Skeletal muscle satellite cell (primary cell): ENCODE measurements around the gene OPN1MW3. TPM values are rescaled to one million over a fixed set of nuclear protein-coding genes. Genes with fewer than 3 reads are reported as not detected.
"Not testable (repeated sequence)": the region's sequence is repeated elsewhere in the genome, so short reads cannot be mapped to it uniquely, and the experiment has no call there.

Experiments
- H3K27me3 ChIP-seq: 2 replicates; pipeline ENCODE4 v1.7.0; 2013; ENCODE audit warnings: low read length; ENCODE audit not compliant: control insufficient read depth, insufficient read depth
- H3K36me3 ChIP-seq: 2 replicates; pipeline ENCODE4 v1.7.0; 2013; ENCODE audit warnings: mild to moderate bottlenecking, control low read depth, low read length; ENCODE audit not compliant: insufficient read depth
- H3K4me1 ChIP-seq: 2 replicates; pipeline ENCODE4 v1.7.0; 2013; ENCODE audit warnings: low read length; ENCODE audit not compliant: control insufficient read depth, insufficient read depth
- H3K4me2 ChIP-seq: 2 replicates; pipeline ENCODE4 v1.7.0; 2013; ENCODE audit warnings: mild to moderate bottlenecking, low read length
- H3K4me3 ChIP-seq: 2 replicates; pipeline ENCODE4 v1.7.0; 2013; ENCODE audit warnings: low read length
- H3K9ac ChIP-seq: 2 replicates; pipeline ENCODE4 v1.7.0; 2013; ENCODE audit warnings: mild to moderate bottlenecking, low read depth, low read length, moderate library complexity
- H3K9me3 ChIP-seq: replicated peaks from 2 replicates; pipeline ENCODE4 v1.7.0; 2013; ENCODE audit warnings: mild to moderate bottlenecking, control low read depth, low read length
- total RNA-seq: library from RNA; depleted of rRNA; stranded (reverse); fragments of >200 nt; gene quantifications from 2 replicates; pipeline ENCODE4 v1.2.3, GENCODE V29; 2012; rRNA removed

OPN1MW3 gene
- total RNA-seq: not detected in 2 replicates

- H3K4me3 ChIP-seq, H3K9ac ChIP-seq, H3K27me3 ChIP-seq, H3K36me3 ChIP-seq, H3K4me1 ChIP-seq, H3K9me3 ChIP-seq, H3K4me2 ChIP-seq: not testable (repeated sequence)
These were observed at the start of gene OPN1MW3 for GRCh38 chrX:154257282-154257681. Gene OPN1MW3, plus strand, starts transcription at chrX:154257582. Its CDS starts 38 bp downstream, at chrX:154257620.

DNA sequence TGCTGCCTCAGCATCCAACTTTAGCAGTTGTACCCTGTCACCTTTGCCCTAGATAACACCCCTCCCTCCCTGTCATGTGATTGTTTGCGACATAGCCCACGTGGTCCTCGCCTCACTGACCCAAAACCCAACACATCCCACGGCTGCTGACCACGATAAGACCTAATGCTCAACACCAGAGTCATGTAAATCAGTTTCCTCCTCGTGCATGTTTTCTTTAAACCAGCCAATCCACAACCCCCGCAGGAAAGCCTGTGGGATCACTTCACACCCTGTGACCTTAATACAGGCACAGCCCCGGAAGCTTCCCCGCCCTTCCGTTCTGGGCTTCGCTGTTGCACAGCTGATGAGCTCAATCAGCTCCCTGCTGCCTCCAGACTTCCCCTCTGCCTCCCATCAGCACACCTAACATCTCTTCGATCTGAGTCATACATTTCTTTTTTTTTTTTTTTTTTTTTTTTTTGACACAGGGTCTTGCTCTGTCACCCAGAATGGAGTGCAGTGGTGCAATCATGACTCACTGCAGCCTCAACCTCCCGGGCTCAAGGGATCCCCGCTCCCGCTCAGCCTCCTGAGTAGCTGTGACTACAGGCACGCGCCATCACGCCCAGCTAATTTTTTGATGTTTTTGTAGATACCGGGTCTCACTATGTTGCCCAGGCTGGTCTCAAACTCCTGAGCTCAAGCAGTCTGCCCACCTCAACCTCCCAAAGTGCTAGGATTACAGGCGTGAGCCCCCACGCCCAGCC lies 47.5 kb upstream of the OPN1MW3 start:
- H3K27me3 ChIP-seq, H3K4me1 ChIP-seq, H3K36me3 ChIP-seq, H3K4me2 ChIP-seq, H3K4me3 ChIP-seq, H3K9me3 ChIP-seq, H3K9ac ChIP-seq: not testable (repeated sequence)

DNA sequence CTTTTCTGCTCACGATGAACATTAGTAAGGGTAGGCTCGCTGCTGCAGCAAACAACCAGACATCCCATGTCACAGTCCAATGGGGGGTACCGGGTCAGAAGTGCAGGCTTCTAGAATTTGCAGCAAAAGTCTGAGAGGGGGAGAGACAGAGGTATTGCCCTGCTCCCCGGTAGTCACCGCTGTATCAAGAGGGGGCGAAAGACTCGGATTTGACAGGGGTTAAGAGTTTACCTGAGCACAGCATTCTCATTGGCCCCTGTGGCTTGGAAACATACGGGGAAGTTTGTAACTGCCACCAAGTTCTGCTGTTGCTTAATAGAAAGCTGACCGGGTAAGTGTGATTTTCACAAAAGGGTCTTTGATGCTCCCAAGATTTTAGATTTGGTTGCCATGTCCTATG lies 46.3 kb upstream of the OPN1MW3 start:
- H3K4me2 ChIP-seq, H3K9ac ChIP-seq, H3K27me3 ChIP-seq, H3K4me1 ChIP-seq, H3K9me3 ChIP-seq, H3K4me3 ChIP-seq, H3K36me3 ChIP-seq: not testable (repeated sequence)

DNA sequence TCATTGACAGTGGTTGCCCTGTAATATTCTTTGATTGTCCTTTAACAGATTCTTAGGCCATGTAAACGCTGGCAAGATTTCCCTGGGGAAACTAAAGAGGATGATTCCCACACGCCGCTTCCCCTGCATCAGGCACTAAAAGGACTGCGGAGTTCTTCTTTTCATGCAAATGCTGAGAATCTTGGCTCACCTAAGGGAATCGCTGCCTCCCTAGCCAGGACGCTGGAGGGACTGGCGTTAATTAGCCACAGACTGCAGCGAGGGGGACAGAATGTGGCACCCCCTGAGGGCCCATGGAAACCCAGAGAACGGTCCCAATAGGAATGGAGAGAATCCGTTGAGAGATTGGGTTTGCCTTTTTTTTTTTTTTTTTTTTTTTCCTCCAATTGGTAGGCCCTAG lies 45.9 kb upstream of the OPN1MW3 start:
- H3K4me2 ChIP-seq, H3K4me3 ChIP-seq, H3K9me3 ChIP-seq, H3K36me3 ChIP-seq, H3K9ac ChIP-seq, H3K27me3 ChIP-seq, H3K4me1 ChIP-seq: not testable (repeated sequence)

- not testable (repeated sequence) for H3K9me3 ChIP-seq, H3K36me3 ChIP-seq, H3K27me3 ChIP-seq, H3K4me3 ChIP-seq, H3K4me2 ChIP-seq, H3K9ac ChIP-seq, H3K4me1 ChIP-seq
These were observed 37.9 kb upstream of the OPN1MW3 start, which contains the start of gene OPN1MW2 for GRCh38 chrX:154219456-154219855. Gene OPN1MW2, plus strand, starts transcription at chrX:154219756. Its CDS starts 60 bp downstream, at chrX:154219816.

DNA sequence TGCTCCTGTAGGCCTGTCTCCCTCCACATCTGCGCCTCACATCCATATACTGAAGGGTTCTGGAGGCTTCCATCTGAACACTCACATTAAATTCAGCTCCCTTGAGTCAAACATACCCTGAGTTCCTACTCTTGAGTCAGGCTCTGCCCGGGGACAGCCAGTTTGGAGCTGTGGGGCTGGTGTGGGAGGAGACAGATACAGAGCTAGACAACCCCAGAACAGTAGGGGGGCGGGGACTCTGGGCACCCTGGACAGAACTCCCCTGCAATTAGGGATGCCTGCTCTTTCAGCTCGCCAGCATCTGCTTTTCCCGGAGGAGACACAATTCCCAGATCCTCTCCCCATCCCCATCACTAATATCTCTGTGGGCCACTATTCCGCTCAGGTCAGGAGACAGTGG lies 32.1 kb upstream of the OPN1MW3 start:
- H3K4me3 ChIP-seq, H3K9me3 ChIP-seq, H3K36me3 ChIP-seq, H3K4me2 ChIP-seq, H3K4me1 ChIP-seq, H3K27me3 ChIP-seq, H3K9ac ChIP-seq: not testable (repeated sequence)

DNA sequence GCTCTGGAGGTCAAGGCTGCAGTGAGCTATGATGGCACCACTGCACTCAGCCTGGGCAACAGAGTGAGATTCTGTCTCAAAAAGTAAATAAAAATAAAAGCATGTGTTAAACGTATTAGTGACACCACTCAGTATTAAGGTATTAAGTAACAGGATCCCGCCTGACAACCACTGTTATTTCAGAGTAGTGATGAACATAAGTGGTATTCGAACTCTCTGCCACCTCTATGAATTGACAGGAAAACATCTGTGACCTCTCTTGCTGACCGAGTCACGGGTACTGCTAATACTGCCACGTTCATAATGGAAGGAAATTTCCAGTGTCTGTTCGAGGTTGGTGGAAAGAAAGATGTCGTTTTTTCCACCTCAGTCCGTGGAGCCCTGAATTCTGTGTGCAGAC lies 30.7 kb upstream of the OPN1MW3 start:
- H3K4me3 ChIP-seq, H3K27me3 ChIP-seq, H3K36me3 ChIP-seq, H3K4me2 ChIP-seq, H3K9me3 ChIP-seq, H3K9ac ChIP-seq, H3K4me1 ChIP-seq: not testable (repeated sequence)

DNA sequence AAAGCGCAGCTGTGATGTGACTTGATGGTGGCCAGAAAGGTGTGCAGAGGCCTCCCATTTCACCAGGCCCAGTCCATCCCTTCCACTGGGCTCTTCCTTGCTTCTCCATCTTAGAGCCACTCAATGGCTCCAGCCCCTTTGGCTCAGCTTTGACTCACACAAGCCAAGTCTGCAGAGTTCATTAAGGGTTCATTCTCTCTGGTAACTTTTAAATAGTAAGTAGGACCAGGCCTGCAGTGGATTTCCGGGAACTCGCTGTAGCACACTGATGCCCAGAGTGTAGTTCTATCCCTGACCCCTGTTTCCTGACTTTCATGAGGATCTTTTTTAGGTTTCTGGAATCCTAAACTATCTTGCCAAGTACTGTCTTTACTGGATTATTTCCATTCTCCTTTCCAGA lies 25.9 kb upstream of the OPN1MW3 start:
- H3K36me3 ChIP-seq, H3K4me2 ChIP-seq, H3K9me3 ChIP-seq, H3K4me1 ChIP-seq, H3K9ac ChIP-seq, H3K27me3 ChIP-seq, H3K4me3 ChIP-seq: not testable (repeated sequence)

- H3K4me3 ChIP-seq, H3K27me3 ChIP-seq, H3K9me3 ChIP-seq, H3K4me1 ChIP-seq, H3K4me2 ChIP-seq, H3K9ac ChIP-seq, H3K36me3 ChIP-seq: not testable (repeated sequence)
These were observed 23.8 kb upstream of the OPN1MW3 start for GRCh38 chrX:154233620-154234019.

DNA sequence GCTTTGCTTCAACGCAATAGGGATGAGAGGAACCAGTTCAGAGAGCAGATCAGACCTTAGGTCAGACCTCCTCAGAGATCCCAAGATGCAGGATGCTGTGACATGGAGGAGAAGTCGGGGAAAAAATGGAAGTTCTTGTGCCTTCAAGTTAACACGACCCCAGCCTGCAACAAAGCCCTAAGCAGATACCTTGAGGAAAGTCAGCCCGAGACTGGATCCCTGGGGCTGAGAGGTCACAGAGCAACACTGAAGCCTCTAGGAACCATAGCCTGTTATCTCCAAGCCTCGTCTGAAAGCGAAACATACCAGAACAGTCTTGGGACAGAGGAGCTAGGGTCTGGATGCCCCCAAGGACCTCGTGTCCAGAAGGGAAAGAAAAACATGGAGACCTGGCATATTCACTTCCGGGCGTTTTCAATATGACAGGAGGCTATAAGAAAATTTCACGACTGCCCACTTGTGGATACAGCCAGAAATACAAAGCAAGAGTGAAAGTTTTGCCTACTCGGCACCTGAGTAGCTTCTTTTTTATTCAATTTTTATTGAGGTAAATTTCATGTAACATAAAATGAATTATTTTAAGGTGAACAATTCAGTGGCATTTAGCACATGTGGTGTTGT lies 18.3 kb upstream of the OPN1MW3 start:
- not testable (repeated sequence) for H3K27me3 ChIP-seq, H3K9me3 ChIP-seq, H3K4me2 ChIP-seq, H3K4me3 ChIP-seq, H3K36me3 ChIP-seq, H3K9ac ChIP-seq, H3K4me1 ChIP-seq

DNA sequence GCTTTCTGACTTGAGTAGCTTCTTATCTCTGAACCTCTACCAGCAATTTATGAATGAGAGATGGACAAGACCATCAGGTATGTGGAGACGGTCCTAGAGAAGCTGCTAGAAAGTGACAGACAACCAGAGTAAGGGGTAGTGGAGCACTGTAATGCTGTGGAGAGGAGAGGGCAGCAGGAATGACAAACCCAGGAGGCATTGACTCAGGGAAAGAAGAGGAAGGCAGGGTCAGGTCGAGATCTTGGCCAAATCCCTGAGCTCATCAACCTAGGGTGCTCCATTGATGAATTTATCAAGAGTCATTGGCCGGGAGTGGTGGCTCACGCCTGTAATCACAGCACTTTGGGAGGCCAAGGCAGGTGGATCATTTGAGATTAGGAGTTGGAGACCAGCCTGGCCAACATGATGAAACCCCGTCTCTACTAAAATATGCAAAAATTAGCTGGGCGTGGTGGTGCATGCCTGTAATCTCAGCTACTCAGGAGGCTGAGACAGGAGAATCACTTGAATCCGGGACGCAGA lies 17.3 kb upstream of the OPN1MW3 start:
- H3K36me3 ChIP-seq, H3K4me2 ChIP-seq, H3K9me3 ChIP-seq, H3K4me3 ChIP-seq, H3K27me3 ChIP-seq, H3K9ac ChIP-seq, H3K4me1 ChIP-seq: not testable (repeated sequence)

DNA sequence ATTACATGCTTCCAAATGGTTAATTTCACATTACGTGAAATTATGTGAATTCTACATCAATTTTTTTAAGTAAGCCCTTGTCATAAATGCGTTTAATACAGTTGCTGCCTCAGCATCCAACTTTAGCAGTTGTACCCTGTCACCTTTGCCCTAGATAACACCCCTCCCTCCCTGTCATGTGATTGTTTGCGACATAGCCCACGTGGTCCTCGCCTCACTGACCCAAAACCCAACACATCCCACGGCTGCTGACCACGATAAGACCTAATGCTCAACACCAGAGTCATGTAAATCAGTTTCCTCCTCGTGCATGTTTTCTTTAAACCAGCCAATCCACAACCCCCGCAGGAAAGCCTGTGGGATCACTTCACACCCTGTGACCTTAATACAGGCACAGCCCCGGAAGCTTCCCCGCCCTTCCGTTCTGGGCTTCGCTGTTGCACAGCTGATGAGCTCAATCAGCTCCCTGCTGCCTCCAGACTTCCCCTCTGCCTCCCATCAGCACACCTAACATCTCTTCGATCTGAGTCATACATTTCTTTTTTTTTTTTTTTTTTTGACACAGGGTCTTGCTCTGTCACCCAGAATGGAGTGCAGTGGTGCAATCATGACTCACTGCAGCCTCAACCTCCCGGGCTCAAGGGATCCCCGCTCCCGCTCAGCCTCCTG lies 9.9 kb upstream of the OPN1MW3 start:
- not testable (repeated sequence) for H3K9ac ChIP-seq, H3K27me3 ChIP-seq, H3K9me3 ChIP-seq, H3K4me2 ChIP-seq, H3K36me3 ChIP-seq, H3K4me1 ChIP-seq, H3K4me3 ChIP-seq
